NCI-H2227 (cell line): ENCODE measurements around the gene CPM.

Source experiments
- DNase-seq: peaks from one replicate; lab custom pipeline; 2025; ENCODE audit not compliant: unreplicated experiment; lab: John Stamatoyannopoulos, UW

The CPM gene

DNA sequence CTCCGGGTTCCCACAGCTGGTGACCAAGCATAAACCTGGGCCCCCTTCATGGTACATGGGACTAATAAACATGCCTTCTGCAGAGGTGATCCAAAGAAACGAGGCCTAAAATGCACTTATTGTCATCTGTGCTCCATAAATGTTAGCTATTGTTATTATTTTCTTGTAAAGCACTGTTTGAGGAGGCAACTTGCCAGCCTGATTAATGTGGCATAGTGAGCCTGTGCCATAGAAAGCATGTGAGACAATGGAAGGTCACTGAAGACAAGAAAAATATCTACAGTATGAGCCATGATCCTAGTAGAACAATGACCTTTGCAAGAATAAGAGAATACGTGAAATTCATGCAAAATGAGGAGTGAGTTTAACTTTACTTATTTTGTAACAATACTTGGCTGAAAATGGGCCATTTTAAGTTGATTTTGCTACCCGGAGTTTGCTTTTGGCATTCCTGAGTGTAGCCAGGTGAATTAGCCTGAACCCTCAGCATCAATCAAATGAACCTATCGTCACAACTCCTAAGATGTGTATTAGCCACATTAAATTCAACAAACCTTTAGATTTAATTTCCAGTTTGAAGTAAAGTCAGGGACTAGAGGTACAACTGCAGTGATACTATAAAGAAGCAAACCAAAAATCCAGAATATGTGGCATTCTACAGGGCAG is 52.2 kb downstream of the CPM start:
- DNase-seq, result no peak

GRCh38 chr12:68878846-68879245 is 54.1 kb downstream of the CPM start:
- DNase-seq, result no peak

DNA sequence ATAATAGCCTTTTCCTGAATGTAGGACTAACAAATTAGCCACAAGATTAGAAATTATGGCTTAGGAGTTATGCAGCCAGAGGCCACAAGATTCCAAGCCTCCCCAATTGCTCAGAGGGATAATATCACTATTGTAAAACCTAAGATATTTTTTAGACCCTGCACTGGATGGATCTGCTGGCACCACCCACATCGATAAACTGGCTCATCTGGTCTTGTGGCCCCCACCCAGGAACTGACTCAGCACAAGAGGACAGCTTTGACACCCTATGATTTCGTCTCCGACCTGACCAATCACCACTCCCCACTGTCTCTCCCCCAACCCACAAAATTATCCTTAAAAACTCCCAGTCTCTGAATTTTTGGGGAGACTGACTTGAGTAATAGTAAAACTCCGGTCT is 54.7 kb downstream of the CPM start:
- no peak for DNase-seq

DNA sequence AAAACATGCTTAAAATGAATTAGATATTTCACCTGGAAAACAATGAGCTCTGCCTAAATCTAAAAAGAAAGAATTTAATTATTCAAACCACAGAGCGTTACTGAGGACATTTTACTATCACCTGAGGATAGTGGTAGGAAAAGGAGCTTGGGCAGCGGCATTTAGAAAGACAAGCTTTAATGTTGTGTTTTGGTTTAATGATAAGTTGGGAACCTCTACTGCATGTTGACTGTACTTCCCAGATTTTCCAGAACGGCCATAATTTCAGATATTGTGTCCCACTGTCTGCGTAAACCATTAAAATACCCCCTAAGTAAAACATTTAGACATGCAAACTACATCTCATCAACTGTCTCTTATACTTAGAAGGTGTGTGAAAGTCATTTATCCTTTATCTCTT is 55.4 kb downstream of the CPM start:
- no peak for DNase-seq

GRCh38 chr12:68876461-68876860 is 56.5 kb downstream of the CPM start:
- no peak for DNase-seq

- DNase-seq, result no peak
These were observed 59.7 kb downstream of the CPM start for GRCh38 chr12:68873316-68873715.

DNA sequence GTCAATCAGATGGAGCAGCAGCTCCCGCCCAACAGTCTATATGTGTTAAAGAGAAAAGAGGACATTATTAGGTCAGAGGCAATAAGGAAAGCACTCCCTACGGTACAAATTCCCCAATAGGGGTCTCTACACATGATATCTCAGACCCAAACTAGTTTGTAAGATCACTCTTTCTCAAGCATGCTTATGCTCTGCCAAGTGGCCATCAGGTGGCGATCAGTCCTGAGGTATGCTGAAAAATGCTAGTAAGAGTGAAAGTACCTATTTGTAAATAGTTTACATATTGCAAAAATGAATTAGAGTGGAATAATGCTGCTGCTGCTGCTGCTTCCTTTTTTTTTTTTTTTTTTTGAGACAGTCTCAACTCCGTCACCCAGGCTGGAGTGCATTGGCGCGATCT is 61.0 kb downstream of the CPM start:
- DNase-seq, result no peak

GRCh38 chr12:68871396-68871795 is 61.6 kb downstream of the CPM start:
- no peak for DNase-seq

DNA sequence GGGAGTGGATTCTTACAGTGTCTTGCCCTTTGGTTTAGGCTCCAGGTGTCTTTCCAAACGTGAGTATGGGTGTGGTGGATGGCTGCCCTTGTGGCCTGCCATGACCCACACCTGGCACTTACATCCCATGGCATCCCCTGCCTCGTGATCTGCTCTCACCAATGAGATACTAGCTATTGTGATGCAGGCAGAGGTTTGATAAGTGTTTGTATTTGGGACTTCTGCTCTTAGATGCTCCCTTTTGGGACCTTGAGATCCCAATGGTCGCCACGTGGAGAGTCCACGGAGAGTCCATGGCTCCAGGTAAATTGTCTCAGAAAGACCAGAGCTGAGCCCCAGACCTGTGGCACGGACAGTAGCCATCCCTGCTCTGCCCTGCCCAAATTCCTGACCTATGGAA is 62.5 kb downstream of the CPM start:
- DNase-seq, result no peak

DNA sequence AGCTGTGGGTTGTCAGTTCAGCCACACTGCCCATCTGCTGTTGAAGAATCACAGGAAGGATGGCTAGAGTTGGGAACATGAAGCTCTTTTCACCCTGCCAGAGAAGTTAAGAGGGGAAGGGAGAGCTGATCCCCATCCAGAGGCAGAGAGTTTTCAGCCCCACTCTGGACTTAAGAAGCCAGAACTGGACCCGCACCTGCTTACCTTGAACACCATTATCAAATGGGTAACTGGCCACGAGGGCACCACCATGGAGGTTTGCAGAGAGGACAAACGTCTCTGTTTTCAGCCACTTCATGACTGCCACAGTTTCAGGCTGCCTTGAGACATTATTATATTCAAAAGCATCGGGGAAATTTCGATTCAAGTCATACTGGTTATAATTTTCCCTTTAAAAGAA is 63.0 kb downstream of the CPM start:
- no peak for DNase-seq

DNA sequence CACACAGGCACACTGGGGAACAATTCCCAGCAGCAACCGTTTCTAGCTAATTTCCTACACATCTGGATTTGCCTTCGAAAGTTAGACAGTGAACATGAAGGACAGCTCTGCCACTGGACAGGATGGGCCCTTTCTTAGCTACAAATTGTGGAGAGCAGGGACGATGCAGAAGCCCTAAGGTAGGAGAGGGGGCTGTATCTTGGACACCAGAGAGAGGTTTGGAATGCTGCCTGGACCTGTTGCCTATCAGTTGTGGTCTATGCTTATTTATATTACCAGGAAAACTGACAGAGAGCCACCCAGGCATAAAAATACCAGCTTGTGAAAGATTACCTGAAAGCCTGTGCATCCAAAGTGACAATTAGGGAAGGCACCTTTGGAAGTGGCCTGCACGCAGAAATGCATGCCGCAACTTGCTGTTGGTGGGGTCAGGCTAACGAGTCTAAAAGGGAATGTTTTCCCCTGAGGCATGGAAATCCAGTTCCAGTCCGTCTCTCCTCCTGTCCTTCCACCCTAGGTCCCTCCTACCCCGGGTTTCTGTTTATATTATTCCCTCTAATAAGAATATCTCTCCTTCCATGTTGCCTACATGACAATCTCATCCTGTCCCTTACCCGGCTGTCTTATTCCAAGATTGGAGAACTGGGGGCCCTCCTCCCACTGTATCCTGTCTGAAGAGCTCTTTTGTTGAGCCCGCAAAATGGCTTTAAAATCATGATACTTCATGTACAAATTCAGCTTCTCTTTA is 64.8 kb downstream of the CPM start:
- no peak for DNase-seq

GRCh38 chr12:68867606-68868005 is 65.4 kb downstream of the CPM start:
- DNase-seq, result no peak

DNA sequence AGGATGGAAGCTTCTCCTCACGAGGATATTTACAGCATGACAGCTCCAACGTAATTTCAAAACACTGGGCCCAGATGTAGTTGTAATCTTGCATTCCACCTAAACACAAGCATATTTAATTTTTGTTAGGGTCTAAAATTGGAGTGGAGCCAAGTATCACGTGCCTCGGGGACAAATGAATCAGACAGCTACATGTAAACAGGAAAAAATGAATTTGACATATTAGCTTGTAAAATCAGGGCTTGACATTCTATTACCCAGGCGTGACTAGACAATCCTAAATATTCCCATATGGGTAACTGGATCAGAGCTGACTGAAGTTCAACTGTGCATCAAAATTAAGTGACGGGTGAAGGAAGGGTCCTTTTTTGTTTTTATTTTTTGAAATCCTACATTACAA is 66.0 kb downstream of the CPM start:
- DNase-seq, result no peak

GRCh38 chr12:68865399-68866164 is 67.4 kb downstream of the CPM start:
- DNase-seq, result no peak

GRCh38 chr12:68864604-68865003 is 68.4 kb downstream of the CPM start:
- DNase-seq, result no peak

- peak; percentile 23 for DNase-seq
These were observed 69.0 kb downstream of the CPM start for GRCh38 chr12:68863886-68864454.

- no peak for DNase-seq
These were observed 69.7 kb downstream of the CPM start for GRCh38 chr12:68863109-68863770.

- no peak for DNase-seq
These were observed 71.1 kb downstream of the CPM start for GRCh38 chr12:68861890-68862289.

DNA sequence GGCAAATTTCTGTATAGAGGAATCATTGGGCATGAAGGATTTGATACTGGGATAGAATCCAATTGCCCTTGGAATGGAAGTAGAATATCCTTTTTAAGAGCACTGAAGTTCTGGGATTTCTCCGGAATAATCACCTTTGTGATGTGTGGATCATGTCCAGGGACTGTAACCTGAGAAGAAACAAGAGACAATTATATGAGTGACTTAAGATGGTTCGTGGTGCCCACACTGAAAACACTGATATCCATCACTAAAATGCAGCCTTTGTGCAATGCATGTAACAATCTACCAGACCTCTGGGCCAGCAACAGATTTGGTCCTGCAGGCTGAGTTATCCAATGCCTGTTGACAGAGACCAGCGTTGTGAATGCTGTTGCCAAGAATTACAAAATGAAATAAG is 76.5 kb downstream of the CPM start:
- no peak for DNase-seq

DNA sequence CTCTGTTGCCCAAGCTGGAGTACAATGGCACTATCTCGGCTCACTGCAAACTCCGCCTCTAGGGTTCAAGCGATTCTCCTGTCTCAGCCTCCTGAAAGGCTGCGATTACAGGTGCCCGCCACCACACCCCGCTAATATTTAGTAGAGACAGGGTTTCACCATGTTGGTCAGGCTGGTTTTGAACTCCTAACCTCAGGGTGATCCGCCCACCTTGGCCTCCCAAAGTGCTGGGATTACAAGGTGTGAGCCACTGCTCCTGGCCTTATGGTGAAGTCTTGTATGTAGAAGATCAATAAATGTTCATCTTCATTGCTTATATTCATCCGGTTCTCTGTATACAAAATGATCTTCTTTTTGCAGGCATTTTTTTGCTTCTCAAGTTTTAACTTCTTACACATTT is 77.2 kb downstream of the CPM start:
- DNase-seq, result no peak

GRCh38 chr12:68855111-68855510 is 77.9 kb downstream of the CPM start:
- no peak for DNase-seq
